HG03025 (cell line): ENCODE data around the gene CRK.

Experiments
- ATAC-seq: cut with Tn5 transposase; IDR thresholded peaks from one replicate; pipeline ENCODE4 v1.9.1; 2021; ENCODE audit warnings: mild to moderate bottlenecking, moderate library complexity; ENCODE audit not compliant: unreplicated experiment, low FRiP score

CRK gene

DNA sequence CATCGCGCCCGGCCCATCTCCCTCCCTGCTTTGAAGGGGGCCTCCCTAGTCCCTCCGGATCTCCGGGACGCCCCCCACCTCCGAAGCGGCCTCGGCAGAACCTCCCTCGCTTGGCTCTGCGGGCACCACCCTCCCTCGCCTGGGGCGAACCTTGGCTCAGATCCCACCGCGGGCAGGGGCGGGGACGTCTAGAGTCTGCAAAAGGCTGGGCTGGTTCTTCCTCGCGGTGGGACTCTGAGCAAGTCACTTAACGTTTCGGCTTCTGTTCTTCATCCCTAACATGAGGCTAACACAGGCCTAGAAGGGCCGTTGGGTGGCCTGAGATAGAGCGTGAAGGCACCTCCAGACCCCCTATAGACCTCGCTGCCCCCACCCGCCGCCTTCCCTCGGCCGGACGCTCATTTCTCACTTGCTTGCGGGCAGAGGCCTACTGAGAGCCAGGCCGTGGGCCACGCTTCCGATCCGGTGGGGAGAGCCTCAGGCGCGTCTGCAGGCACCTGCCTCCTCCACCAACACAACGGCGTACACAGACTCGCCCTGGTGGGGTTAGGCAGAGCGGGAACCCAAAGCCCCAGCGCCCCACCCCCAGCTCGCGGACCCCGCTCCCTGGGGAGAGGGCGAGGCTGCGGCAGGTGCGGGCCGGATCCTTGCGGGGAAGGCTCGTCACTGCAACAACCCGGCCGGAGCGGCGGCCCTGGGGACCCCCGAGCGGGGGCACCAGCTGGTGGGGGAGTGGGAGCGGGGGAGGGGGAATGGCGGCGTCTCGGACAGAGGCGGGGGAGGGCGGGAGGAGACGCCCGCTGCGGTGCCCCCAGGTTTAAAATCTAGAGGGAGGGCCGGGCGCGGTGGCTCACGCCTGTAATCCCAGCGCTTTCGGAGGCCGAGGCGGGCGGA is 31.0 kb upstream of the CRK start:
- no peak for ATAC-seq

DNA sequence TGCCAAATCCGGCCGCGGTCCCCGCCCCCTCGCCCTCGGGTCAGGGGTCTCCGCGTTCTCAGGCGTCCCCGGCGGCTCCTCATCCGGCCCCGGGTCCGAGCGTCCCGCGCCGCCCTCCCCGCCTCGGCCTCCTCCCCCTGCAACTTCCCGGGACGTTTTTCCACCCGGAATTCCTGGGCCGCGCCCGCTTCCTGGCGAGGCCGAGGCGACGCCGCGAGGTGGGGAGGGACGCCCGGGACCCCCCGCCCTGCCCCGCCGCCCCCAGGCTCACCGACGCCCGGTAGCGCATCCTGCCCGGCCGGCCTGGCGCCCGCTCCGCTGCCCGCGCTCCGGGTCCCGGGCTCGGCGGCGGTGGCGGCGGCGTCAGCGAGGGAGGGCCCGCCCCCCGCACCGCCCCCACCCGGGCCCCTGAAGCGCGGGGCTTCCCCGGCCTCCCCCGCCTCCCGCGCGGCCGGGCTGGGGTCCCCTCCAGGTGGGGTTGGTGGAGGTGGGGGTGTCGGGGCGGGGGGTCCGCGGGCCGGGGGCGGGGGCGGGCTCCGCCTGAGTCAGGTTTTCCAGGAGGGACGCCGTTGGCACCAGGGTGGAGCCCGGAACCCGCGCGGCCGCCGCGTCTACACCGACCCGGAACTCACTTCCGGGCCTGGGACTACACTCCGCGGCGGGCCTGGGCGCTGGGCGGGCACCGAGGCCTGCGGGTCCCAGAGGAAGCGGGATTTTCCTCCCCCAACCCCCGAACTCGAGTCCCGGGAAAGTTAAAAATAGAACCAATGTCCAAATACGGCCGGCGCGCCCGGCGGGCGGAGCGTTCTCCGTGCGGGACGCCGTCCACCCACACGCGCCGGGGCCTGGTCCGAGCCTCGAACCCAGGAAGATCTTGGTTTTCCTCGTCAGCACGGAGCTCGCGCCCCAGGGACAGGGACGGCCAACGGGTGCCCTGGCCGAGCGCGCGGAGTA is 29.7 kb upstream of the CRK start:
- ATAC-seq, result no peak

DNA sequence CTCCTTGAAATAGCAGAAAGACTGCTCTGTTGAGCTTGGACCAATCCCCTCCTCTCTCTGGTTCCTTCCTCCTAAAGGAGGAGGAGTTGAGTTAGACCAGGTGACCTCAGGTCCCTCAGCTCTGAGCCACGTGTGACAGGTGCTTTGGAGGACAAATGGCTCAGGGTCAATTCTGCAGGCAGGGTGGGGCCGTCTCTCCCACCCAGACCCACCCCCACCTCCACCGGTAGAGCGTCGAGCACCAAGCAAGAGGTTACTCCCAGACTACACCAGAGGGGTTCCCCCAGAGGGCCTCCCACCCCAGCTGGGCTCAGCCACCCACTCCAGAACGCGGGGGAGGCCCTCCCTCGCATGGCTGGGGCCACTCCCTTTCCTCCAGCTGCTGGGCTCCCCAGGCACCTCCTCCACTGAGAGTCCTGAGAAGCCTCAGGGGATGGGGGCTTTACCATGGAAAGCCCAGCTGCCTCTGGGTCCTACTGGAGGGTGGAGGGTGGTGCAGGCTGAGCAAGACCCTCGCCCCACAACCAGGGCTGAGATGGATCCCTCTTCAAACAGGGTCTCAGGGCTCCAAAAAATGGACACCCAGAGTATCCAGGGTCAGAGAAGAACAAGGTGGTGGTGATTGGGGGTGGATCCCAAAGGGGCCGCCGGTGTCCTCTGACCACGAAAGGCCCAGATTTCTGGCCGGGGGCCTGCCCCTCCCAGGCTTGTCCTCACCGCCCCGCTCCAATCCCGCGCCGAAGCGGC is 28.8 kb upstream of the CRK start:
- no peak for ATAC-seq

- ATAC-seq, result no peak
Observed at GRCh38 chr17:1484060-1484535, 28.1 kb upstream of the CRK start.

DNA sequence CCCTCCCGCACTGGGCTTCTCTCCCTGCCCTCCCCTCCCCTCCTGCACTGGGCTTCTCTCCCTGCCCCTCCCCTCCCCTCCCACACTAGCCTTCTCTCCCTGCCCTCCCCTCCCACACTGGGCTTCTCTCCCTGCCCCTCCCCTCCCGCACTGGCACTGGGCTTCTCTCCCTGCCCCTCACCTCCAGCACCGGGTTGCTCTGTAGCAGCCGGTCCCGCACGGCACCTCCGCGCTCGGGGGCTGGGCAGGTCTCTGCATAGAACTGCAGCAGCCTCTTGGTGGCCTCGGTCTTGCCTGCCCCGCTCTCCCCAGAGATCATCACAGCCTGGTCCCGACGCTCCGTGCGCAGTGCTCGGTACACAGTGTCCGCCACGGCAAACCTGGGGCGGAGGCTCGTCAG is 26.6 kb upstream of the CRK start:
- ATAC-seq, result no peak

DNA sequence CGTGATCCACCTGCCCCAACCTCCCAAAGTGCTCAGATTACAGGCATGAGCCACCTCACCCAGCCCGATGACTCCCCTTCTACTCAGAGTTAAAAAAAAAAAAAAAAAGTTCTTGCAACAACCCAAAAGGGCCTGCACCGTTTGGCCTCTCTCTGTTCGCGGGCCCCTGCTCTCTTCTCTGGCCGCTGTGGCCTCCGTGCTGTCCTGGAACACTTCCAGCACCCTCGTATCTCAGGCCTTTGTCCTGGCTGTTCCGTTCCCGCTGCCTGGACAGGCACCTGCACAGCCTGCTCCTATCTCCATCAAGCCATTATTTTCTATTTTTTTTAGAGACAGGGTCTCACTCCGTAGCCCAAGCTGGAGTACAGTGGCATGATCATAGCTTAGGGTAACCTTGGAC is 25.7 kb upstream of the CRK start:
- no peak for ATAC-seq

- ATAC-seq, result no peak
Observed at GRCh38 chr17:1480747-1481465, 24.9 kb upstream of the CRK start.

DNA sequence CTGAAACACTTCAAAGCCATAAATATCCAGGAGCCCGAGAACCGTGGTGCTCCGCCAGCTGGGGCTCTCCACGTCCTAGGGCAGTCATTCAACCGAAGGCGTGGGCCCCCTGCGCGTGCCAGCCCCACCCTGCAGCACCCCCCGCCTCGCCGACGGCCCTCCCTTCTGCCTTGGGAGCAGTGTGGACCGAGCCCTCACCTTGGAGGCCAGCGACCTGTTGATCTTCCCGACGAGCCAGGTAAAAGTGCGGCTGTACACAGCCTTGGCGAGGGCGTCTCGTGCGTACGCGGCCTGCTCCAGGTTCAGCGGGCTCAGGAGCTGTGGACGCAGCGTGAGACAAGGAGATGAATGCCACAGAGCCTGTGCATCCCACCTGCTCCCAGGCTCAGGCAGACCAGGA is 22.4 kb upstream of the CRK start:
- ATAC-seq, result no peak

DNA sequence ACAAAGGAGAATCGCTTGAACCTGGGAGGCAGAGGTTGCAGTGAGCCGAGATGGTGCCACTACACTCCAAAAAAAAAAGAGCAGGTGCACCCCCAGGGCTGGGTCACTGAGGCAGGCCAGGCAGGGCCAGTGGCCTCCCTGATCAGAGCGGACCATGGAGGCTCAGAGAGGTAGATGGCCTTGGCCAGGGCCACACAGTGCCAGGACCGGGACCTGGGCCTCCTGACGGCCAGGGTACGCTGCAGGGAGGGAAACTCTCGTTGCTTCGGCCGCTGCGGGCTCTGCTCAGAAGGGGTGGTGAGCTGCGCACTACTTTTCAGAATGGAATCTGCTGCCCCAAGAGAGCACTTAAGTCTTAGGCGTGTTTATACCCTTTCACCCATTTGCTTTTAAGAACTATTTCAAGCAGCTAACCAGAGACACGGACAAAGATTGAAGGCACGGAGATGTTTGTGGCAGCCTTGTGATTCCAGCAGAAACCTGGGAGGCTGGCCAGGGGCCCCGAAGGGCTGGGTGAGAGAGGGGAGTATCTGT is 19.4 kb upstream of the CRK start:
- ATAC-seq, result no peak

DNA sequence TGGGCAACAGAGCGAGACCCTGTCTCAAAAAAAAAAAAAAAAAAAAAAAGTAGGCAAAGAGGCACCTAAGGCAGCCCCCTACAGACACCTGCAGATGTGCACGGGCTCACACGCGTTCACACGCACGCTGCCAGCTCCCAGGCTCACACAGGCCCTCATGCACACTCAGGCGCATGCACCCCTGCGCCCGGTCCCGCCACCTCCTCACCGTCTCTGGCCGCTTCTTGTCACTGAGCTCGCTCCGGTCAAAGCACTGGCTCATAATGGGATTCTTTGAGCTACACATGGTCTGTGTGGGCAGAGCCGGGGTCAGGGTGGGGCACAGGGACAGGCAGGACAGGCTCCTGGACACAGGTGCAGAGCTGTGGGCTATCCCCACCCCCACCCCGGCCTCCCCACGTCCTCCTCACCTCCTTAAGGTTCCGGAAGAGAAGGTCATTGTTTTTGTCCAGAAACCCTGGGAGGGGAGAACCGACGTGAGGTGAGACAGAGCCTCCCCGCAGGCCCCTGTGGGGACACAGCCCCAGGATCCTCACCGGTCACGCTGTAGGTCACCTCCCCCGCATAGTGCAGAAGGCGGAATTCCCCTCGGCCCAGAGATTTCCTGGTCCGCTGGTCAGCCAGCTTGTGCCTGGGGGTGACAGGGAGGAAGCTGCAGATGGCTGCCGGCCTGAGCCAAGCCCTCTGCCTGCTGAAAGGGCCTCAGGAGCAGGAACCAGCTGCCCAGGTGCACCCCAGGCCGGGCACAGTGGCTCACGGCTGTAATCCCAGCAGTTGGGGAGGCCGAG is 18.6 kb upstream of the CRK start:
- no peak for ATAC-seq

DNA sequence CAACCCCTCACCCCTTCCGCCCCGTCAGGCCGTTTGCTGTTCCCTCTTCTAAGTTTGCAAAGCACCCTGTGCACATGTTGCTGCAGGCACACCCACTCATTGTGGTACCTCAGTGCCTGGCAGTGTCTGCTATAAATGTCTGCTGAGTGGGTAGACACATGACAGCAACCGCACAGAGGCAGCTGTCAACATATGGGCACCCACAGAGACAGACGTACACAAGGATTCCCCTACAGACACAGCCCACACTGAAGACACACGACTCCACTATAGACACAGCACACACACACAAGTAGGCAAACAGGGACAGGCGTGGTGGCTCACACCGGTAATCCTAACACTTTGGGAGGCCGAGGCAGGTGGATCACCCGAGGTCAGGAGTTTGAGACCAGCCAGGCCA is 17.8 kb upstream of the CRK start:
- ATAC-seq, result no peak

DNA sequence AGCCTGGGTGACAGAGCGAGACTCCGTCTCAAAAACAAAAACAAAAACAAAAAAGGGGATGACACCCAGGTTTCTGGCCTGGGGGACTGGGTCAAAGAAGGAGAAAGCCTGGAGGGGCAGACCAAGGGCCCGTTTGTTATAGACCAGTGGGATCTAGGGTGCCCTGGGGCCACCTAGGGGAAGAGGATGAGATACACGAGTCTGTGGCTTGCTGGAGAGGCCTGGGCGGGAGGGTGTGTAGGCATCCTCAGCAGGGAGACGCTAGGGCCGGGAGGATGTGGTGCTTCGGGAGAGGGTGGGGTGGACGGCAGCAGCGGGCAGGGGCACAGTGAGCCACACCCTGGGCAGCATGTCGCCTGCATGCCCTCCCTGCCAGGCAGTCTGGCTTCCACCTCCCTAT is 17.1 kb upstream of the CRK start:
- ATAC-seq, result no peak

- no peak for ATAC-seq
Observed at GRCh38 chr17:1471911-1472821, 16.1 kb upstream of the CRK start.

- ATAC-seq, result no peak
Observed at GRCh38 chr17:1471490-1471889, 15.5 kb upstream of the CRK start.

GRCh38 chr17:1470755-1471462 is 14.9 kb upstream of the CRK start:
- no peak for ATAC-seq

DNA sequence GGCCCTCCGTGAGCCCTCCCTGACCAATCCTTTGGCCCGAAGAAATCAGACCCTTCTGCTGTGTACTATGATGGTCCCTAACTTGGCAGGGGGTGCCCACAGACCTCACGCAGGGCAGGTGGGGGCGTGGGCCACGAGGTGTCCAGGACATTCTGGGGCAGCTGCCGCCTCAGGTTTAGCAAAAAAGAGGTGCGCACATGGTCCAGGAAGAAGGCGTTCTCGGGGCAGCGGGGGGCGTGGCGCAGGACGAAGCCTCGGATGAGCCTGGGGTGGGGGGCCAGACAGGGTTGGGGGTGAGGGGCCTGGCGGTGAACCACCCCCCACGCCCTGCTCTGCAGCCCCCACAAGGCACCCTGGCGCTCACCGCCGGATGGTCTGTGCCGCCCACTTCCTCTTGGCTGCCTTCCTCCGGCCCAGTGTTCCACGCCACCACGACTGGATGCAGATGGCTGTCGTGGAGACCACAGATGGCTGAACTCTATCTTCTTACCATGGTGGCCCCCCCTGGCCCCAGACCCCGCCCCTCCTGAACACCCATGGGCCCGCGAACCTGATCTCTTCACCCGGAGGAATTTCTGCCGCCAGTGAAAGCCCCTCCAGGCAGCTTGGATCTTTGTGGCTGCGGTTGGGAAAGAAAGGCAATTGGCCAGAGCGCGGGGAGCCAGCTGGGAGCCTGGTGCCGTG is 14.2 kb upstream of the CRK start:
- no peak for ATAC-seq
